ENCODE data around the gene PAX8.

DNA sequence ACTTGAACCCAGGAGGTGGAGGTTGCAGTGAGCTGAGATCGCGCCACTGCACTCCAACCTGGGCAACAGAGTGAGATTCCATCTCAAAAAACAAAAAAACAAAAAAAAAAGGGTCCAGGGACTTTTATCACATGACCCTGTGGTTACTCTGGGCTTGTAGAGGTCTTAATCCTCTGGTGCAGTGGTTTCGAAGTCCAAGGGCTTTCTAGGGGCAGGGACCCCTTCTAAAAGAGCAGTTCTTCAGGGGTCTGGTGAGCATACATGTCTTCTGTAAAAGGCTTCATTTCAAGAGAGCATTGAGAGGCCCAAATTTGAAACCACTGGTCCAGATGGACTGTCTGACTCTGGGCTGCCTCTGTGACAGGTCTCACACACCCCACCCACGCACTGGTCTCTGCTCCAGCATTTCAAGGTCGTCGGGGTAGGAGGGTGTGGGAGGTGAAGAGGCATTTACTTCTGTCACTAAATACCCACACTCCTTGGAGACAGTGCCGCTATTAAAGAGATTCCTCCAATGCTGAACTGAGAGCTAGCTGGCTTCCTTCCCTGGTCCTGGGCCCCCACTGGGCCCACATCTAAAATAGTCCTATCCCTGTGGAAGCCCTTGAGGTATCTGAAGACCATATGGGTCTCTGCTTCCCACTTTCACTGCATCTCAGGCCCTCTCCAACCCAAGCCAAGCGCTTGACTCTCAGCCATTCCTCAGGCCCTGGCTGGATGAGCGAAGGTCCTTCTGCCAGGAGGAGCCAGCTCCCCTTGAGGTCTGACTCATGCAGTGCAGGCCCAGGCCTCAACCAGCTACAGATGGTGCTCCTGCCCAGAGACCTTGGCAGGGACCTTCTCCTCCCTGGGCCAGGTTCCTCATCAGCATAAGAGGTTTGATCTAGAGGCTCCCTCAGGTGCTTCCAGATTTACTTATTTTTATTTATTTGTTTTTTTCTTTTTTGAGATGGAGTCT lies 44.8 kb downstream of the PAX8 start:
- TF ChIP-seq, protein P1, sequence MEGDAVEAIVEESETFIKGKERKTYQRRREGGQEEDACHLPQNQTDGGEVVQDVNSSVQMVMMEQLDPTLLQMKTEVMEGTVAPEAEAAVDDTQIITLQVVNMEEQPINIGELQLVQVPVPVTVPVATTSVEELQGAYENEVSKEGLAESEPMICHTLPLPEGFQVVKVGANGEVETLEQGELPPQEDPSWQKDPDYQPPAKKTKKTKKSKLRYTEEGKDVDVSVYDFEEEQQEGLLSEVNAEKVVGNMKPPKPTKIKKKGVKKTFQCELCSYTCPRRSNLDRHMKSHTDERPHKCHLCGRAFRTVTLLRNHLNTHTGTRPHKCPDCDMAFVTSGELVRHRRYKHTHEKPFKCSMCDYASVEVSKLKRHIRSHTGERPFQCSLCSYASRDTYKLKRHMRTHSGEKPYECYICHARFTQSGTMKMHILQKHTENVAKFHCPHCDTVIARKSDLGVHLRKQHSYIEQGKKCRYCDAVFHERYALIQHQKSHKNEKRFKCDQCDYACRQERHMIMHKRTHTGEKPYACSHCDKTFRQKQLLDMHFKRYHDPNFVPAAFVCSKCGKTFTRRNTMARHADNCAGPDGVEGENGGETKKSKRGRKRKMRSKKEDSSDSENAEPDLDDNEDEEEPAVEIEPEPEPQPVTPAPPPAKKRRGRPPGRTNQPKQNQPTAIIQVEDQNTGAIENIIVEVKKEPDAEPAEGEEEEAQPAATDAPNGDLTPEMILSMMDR (conservative IDR thresholded peaks at IDR 0.05 in 1 of 2, IDR thresholded peaks at IDR 0.05 in 1 of 2; ENCODE audit: low read depth in 1 of 2, low read length in 2 of 2): peak in 1 of 2 donors; percentile 36
- no peak for TF ChIP-seq EZH2 (IDR thresholded peaks at IDR 0.05; ENCODE audit: low read length, missing control alignments)
